GM19468 (cell line): ENCODE results near the gene COL6A5.

Source experiments
- ATAC-seq: cut with Tn5 transposase; IDR thresholded peaks from one replicate; pipeline ENCODE4 v1.9.1; 2021; ENCODE audit warnings: mild to moderate bottlenecking, moderate library complexity, moderate number of reproducible peaks; ENCODE audit not compliant: unreplicated experiment; ENCODE audit errors: extremely low read depth

Gene COL6A5

DNA sequence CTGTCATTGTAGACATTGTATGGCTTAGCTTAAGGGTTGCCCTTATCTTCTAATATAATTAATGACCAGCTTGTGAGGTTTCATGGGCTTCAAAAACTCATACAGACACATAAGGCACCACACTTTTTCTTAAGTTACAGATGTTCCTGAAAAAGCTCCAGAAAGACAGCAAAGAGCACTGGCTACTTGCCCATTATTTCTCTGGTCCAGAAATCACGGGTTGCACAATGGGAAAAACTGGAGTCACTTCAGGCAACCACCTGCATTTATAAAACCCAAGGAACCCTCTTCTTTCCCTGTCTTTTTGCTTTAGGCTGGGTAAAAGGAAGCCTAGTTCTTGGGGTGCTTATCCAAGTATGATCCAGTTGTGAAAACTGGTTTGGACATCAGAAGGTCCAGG, 169.2 kb downstream of the COL6A5 start:
- no peak for ATAC-seq

DNA sequence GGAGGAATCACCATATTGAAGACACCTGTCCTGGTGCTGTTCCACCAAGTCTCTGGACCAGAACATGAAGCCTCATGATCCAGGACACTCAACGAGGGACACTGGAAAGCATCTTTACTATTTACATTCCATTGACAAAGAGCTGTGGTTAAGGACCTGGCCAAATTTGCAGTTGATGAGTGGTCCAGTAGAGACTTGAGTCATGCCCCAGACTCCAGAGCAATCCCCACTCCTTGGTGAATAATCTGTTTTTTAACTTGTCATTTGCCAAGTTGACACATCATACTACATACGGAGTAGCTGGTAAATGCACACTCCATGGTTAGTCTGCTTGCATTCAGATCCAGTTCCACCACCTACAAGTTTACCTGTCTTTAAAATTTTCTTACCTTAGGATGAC, 170.3 kb downstream of the COL6A5 start:
- ATAC-seq, result no peak

DNA sequence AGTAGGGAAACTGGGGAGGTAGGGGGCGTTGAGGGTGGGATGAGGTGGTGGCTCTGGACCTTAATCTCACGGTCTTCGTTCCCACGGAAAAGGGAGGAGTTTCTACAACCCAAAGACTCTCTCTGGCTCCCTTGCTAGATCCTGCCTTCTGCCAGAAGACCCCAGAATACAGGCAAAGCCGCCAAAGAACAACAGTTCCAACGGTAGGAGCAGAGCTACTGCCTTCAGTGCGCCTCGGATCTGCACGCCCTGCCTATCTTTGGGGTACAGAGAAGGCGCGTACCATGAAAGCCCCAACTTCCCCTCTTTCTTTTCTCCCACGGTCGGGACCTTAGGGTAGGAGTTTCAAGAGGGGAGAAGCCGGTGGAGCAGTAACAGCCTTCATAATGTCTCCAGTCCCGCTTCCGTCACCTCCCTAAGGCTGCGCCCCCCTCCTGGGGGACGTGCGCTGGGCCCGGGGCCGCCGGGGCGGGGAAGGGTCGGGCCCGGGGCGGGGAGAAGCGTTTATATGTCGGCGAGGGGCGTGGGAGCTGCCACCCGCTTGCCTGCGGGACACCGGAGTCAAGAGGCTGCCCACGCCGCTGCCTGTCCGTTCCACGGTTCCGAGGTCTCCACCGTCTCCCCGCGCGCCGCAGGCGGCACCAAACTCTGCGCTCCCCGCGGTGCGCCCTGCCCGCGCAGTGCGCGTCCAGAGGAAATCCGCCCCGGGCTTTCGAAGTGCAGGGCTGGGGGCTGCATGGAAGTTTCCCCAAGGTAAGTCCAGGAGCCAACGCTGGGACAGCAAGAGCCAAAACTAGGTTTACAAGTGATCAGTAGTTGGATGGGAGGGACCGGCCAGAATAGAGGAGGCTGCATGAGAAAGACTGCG, 171.4 kb downstream of the COL6A5 start, which contains the start of gene COL6A6:
Gene COL6A6 (plus strand): TSS at position 533 of the 868 bp plus-strand sequence. CDS start 43,188 bp downstream, outside the sequence.
- no peak for ATAC-seq

DNA sequence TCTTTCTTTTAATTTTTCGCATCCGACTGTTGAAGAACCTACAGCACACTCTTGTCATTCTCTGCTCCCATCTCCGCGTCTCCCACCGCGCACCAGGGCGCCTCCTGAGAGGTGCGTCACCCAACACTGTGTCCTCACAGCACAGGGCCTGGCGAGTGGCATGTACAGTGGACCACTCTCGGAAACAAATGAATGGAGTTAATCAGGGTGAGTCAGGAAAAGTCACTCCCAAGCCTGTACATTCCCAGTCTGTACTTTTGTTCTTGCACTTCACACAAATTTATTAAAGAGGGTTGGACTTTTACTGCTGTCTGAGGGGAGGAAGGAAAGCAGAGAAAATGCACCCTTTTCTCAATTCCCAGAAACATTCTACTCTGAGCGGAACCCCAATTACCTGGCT, 172.1 kb downstream of the COL6A5 start:
- ATAC-seq, result no peak

DNA sequence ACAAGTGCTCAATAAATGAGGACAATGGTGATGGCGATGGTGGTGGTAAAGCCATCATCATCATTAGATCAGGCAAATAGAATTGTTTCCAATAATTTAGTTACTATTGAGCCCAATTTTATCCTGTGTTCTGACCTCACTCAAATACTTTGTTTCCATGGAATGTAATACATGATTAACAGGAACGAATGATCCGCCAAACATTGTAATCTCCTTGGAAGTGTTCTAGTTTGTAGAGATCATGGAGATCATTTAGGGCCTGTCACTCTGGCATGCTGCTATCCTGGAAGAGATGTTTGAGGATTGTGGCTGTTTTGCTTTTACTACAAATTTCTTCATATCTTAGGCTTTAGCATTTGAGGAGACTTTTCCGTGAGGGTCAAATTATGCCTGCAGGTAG, 174.3 kb downstream of the COL6A5 start:
- ATAC-seq, result no peak

DNA sequence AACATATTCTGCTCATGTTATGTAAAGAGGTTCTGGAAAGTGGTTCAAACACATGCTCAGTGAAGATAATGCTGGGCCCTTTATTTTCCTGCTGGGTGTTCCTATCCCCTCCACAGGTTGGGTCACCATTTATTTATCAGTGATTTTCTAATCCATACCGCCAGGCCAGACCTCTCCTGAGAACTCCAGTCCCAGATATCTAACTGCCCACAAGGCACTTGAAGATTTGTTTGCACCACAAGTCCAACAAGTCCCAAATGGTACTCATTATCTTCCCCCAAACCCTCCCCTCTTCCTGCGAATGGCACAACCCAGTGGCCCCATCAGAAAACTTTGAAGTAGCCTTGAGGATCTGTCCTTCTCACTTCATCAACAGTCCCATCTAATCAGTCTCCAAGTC, 176.9 kb downstream of the COL6A5 start:
- no peak for ATAC-seq

DNA sequence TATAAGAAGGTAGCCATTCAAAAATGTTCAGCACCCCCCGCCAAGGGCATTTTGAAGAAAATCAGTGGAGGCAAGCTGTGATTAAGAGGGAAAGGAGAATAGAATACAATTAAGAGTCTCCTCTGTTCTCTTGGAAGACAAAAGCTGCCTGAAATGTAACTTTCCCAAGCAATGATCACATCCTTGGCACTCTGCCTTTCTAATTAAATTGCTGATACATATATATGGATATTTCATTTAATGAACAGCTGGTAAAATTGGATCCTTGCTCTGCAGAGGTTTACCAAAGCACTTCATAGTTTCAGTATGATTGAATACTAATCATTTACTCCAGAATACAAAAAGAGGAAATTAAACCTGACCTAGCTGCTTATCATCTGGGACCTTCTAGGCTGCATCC, 182.0 kb downstream of the COL6A5 start:
- ATAC-seq, result no peak

DNA sequence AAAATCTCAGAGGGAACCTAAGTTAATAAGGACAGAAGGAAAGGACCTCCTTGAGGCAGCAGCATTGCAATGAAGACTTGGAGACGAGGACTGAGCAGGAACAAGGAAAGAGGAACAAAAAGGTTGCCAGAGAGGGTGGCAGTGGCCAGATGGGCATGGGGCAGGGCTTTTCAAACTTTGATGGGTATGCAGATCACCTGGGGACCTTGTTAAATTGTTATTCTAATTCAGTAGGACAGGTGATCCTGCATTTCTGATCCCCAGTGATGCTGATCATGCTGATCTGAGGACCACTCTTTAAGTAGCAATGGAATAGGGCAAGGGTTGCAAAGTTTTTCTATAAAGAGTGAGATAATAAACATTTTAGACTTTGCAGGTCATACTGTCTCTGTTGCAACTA, 182.6 kb downstream of the COL6A5 start:
- ATAC-seq, result no peak

DNA sequence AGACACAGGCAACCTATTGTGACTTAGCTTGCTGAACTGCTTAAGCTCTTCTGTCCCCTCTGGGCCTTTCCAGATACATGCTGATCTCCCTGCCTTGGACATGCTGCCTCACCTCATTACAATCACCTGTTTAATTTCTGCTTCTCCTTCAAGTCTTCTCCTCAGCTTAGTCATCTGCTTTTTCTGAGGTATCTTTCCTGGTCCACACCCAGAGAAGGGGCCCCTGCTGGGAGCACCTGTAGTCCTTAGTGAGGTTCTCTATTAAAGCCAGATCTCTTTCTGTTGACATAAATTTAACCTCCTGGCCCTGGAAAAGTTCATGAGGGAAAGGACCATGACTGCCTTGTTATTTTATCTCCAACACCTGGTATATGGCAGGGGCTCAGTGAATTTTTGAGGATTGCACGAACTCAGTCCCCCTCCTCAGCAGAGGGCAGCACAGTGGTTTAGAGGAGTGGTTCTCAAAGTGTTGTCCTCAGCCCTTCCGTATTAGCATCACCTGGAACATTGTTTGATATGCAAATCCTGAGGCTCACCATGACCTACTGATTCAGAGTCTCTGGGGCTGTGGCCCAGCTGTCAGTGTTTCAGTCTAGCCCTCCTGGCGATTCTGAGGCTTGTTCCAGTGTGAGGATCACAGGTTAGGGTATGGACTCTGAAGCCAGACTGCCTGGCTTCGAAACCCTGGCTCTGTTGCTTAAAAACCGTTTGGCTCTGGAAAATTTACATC, 184.2 kb downstream of the COL6A5 start:
- ATAC-seq, result no peak

DNA sequence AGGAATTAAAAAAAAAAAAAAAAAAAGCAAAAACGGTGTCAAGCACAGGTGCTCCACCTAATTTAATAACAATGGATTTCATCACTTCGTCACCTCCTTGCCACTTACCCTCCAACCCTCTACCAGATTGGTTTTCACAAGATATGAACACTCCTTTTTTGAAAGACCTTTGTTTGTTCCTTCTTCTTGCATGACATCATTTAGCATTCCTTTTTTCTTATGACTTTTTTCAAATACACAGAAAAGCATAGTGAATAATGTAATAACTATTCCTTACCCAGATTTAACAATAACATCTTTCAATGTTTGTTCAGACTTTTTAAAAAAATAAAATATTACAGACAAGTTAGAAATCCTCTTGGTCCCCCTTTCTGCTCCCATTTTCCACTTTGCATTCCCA, 187.8 kb downstream of the COL6A5 start:
- ATAC-seq, result no peak
